Measurements from ENCODE around the gene PRDM12. TPM values are rescaled to one million over a fixed set of nuclear protein-coding genes. Genes with fewer than 3 reads are reported as not detected.

PRDM12 gene
- total and polyA plus RNA-seq, 9 donors = not detected

GRCh38 chr9:130718562-130718961 is 54.2 kb downstream of the PRDM12 start:
- no peak for DNase-seq
- Histone ChIP-seq H3K4me3 (ENCODE audit: low read length) (no peak overlapping the region), H3K4me1 (ENCODE audit: control insufficient read depth, insufficient read depth, low read length) (peaks cover 9% of the 10 kb centered on the region)

GRCh38 chr9:130720762-130721161 is 56.4 kb downstream of the PRDM12 start:
- no peaks in the 10 kb centered on the region for H3K9me3 ChIP-seq (replicated peaks; ENCODE audit: control insufficient read depth, low read depth, low read length)
- H3K27me3 ChIP-seq (ENCODE audit: control insufficient read depth, insufficient read depth, low read length) = no peaks in the 10 kb centered on the region
- no peak overlapping the region for H3K27ac ChIP-seq (ENCODE audit: low read length)
- WGBS (ENCODE audit: insufficient coverage) = 95% methylated on average over 6 of the region's 10 CpGs
- DNase-seq = no peak
- no peaks in the 10 kb centered on the region for H3K36me3 ChIP-seq (ENCODE audit: control insufficient read depth, insufficient read depth, low read length)
- H3K4me3 ChIP-seq (ENCODE audit: low read length) = no peak overlapping the region
- H3K4me1 ChIP-seq (ENCODE audit: control insufficient read depth, insufficient read depth, low read length) = peaks cover 4% of the 10 kb centered on the region

More at GRCh38 chr9:130718562-130718961, 54.2 kb downstream of the PRDM12 start:
- H3K9me3 ChIP-seq (replicated peaks; ENCODE audit: control insufficient read depth, low read depth, low read length) = no peaks in the 10 kb centered on the region
- H3K27me3 ChIP-seq (ENCODE audit: control insufficient read depth, insufficient read depth, low read length) = no peaks in the 10 kb centered on the region
- WGBS (ENCODE audit: insufficient coverage) = 76% methylated on average over 2 of the region's 3 CpGs
- H3K27ac ChIP-seq (ENCODE audit: low read length) = no peak overlapping the region
- no peaks in the 10 kb centered on the region for H3K36me3 ChIP-seq (ENCODE audit: control insufficient read depth, insufficient read depth, low read length)

- Histone ChIP-seq H3K4me1 (ENCODE audit: control insufficient read depth, insufficient read depth, low read length) (no peaks in the 10 kb centered on the region), H3K27me3 (ENCODE audit: control insufficient read depth, insufficient read depth, low read length) (no peaks in the 10 kb centered on the region), H3K9me3 (replicated peaks; ENCODE audit: control insufficient read depth, low read depth, low read length) (no peaks in the 10 kb centered on the region), H3K36me3 (ENCODE audit: control insufficient read depth, insufficient read depth, low read length) (no peaks in the 10 kb centered on the region), H3K4me3 (ENCODE audit: low read length) (no peak overlapping the region), H3K27ac (ENCODE audit: low read length) (no peak overlapping the region)
- DNase-seq = no peak
- 100% methylated on average over 1 of the region's 3 CpGs for WGBS (ENCODE audit: insufficient coverage)
Measured at GRCh38 chr9:130728721-130729120, 64.3 kb downstream of the PRDM12 start.

GRCh38 chr9:130729145-130729544 is 64.8 kb downstream of the PRDM12 start:
- no peak overlapping the region for H3K4me3 ChIP-seq (ENCODE audit: low read length)
- H3K27me3 ChIP-seq (ENCODE audit: control insufficient read depth, insufficient read depth, low read length) = no peaks in the 10 kb centered on the region
- no peaks in the 10 kb centered on the region for H3K4me1 ChIP-seq (ENCODE audit: control insufficient read depth, insufficient read depth, low read length)
- H3K36me3 ChIP-seq (ENCODE audit: control insufficient read depth, insufficient read depth, low read length) = no peaks in the 10 kb centered on the region
- DNase-seq = no peak
- H3K9me3 ChIP-seq (replicated peaks; ENCODE audit: control insufficient read depth, low read depth, low read length) = no peaks in the 10 kb centered on the region
- no peak overlapping the region for H3K27ac ChIP-seq (ENCODE audit: low read length)
- 90% methylated on average over 2 of the region's 2 CpGs for WGBS (ENCODE audit: insufficient coverage)

GRCh38 chr9:130731355-130731754 is 67.0 kb downstream of the PRDM12 start:
- no peak overlapping the region for H3K4me3 ChIP-seq (ENCODE audit: low read length)
- no peaks in the 10 kb centered on the region for H3K9me3 ChIP-seq (replicated peaks; ENCODE audit: control insufficient read depth, low read depth, low read length)
- no peaks in the 10 kb centered on the region for H3K36me3 ChIP-seq (ENCODE audit: control insufficient read depth, insufficient read depth, low read length)
- no peaks in the 10 kb centered on the region for H3K27me3 ChIP-seq (ENCODE audit: control insufficient read depth, insufficient read depth, low read length)
- no CpG with 5 or more reads among the region's 2 CpGs for WGBS (ENCODE audit: insufficient coverage)
- H3K27ac ChIP-seq (ENCODE audit: low read length) = no peak overlapping the region
- no peak for DNase-seq
- H3K4me1 ChIP-seq (ENCODE audit: control insufficient read depth, insufficient read depth, low read length) = no peaks in the 10 kb centered on the region

GRCh38 chr9:130732136-130732535 is 67.7 kb downstream of the PRDM12 start:
- Histone ChIP-seq H3K4me3 (ENCODE audit: low read length) (no peak overlapping the region), H3K4me1 (ENCODE audit: control insufficient read depth, insufficient read depth, low read length) (no peaks in the 10 kb centered on the region), H3K36me3 (ENCODE audit: control insufficient read depth, insufficient read depth, low read length) (no peaks in the 10 kb centered on the region), H3K9me3 (replicated peaks; ENCODE audit: control insufficient read depth, low read depth, low read length) (no peaks in the 10 kb centered on the region), H3K27me3 (ENCODE audit: control insufficient read depth, insufficient read depth, low read length) (no peaks in the 10 kb centered on the region), H3K27ac (ENCODE audit: low read length) (no peak overlapping the region)
- peak; percentile 13 for DNase-seq
- WGBS (ENCODE audit: insufficient coverage) = 100% methylated on average over 1 of the region's 2 CpGs

Other genes with a start within 250 kb of the PRDM12 start
- 59.9 TPM for gene ASS1, start 219.6 kb upstream of the PRDM12 start, total RNA-seq
- gene ASS1, start 219.6 kb upstream of the PRDM12 start, polyA plus RNA-seq (ENCODE audit: insufficient read depth in 1 of 8, insufficient read length in 8 of 8, low replicate concordance in 1 of 8) = 10 to 100 TPM; 36.4 to 72.7 (median 50.1) TPM
- 27.4 TPM for gene FUBP3, start 85.0 kb upstream of the PRDM12 start, total RNA-seq
- gene FUBP3, start 85.0 kb upstream of the PRDM12 start, polyA plus RNA-seq (ENCODE audit: insufficient read depth in 1 of 8, insufficient read length in 8 of 8, low replicate concordance in 1 of 8) = 10 to 100 TPM; 37.2 to 51.2 (median 44.7) TPM
- 24.2 TPM for gene EXOSC2, start 29.2 kb downstream of the PRDM12 start, total RNA-seq
- gene EXOSC2, start 29.2 kb downstream of the PRDM12 start, polyA plus RNA-seq (ENCODE audit: insufficient read depth in 1 of 8, insufficient read length in 8 of 8, low replicate concordance in 1 of 8) = 10 to 100 TPM; 22.9 to 30.3 (median 26.3) TPM
- gene ABL1, start 170.7 kb downstream of the PRDM12 start, total RNA-seq = 27.0 TPM
- gene ABL1, start 170.7 kb downstream of the PRDM12 start, polyA plus RNA-seq (ENCODE audit: insufficient read depth in 1 of 8, insufficient read length in 8 of 8, low replicate concordance in 1 of 8) = 10 to 100 TPM; 47.2 to 81.7 (median 68.0) TPM
- gene QRFP, start 232.2 kb downstream of the PRDM12 start, total RNA-seq = not detected
- gene QRFP, start 232.2 kb downstream of the PRDM12 start, polyA plus RNA-seq (ENCODE audit: insufficient read depth in 1 of 8, insufficient read length in 8 of 8, low replicate concordance in 1 of 8) = under 1 TPM; 0.27 to 0.66 (median 0.47) TPM

Data from muscle of leg (tissue), 11 donors.